ENCODE results near the gene ATP13A2.

GRCh38 chr1:16975838-16976237, 35.9 kb downstream of the ATP13A2 start:
- TF ChIP-seq POLR2A (IDR thresholded peaks at IDR 0.05) (no peak), CTCF (IDR thresholded peaks at IDR 0.05) (no peak)

All from stomach (tissue), 4 donors.